ENCODE data around the gene MEF2B. TPM values are rescaled to one million over a fixed set of nuclear protein-coding genes. Genes with fewer than 3 reads are reported as not detected.

MEF2B gene
- total and polyA plus RNA-seq, 10 of the 15 experiments (the other 5 are each of a cell fraction or from before 2014, with no cell fraction given) = 0.09 to 33.0 (median 8.9) TPM

- no peak for TF ChIP-seq JUND (IDR thresholded peaks at IDR 0.05; ENCODE audit: low read depth, low read length)
- TF ChIP-seq CREB1 (IDR thresholded peaks at IDR 0.05; ENCODE audit: low read depth) = 0 out of 2 replicates have a peak, but pooled peaks have one; percentile 35
- 0 out of 2 replicates have a peak, but pooled peaks have one; percentile 10 for TF ChIP-seq TCF3 (IDR thresholded peaks at IDR 0.05; ENCODE audit: borderline replicate concordance, insufficient read depth, low read depth, low read length)
- TF ChIP-seq MLLT1 (IDR thresholded peaks at IDR 0.05) = 0 out of 2 replicates have a peak, but pooled peaks have one; percentile 17
- 0 out of 2 replicates have a peak, but pooled peaks have one; percentile 46 for TF ChIP-seq NBN (IDR thresholded peaks at IDR 0.05)
- peak in 1 of 2 experiments; percentile 37; a peak in 1 of 4 replicates for TF ChIP-seq EP300 (IDR thresholded peaks at IDR 0.05; ENCODE audit: borderline replicate concordance in 1 of 2, control insufficient read depth in 1 of 2, low read depth in 2 of 2, low read length in 2 of 2)
- TF ChIP-seq SP1 (IDR thresholded peaks at IDR 0.05; ENCODE audit: low read depth, low read length) = peak; percentile 30
- peak; percentile 7 for TF ChIP-seq RELA (IDR thresholded peaks at IDR 0.05; ENCODE audit: borderline replicate concordance, partially characterized antibody)
- TF ChIP-seq SRF (IDR thresholded peaks at IDR 0.05; ENCODE audit: low read depth in 2 of 2, low read length in 2 of 2) = no peak
- TF ChIP-seq POLR2A (IDR thresholded peaks at IDR 0.05; ENCODE audit: low read depth, low read length) = peak; percentile 54
- 0 out of 2 replicates have a peak, but pooled peaks have one; percentile 22 for TF ChIP-seq ATF7 (IDR thresholded peaks at IDR 0.05; ENCODE audit: low read depth)
- TF ChIP-seq ZNF687 (IDR thresholded peaks at IDR 0.05) = peak; percentile 73; the same call in 1 of the 2 replicates
- TF ChIP-seq MEF2B (IDR thresholded peaks at IDR 0.05; ENCODE audit: partially characterized antibody, poor library complexity, severe bottlenecking) = peak; percentile 66
- peak; percentile 64; the same call in 1 of the 2 replicates for TF ChIP-seq CBFB (IDR thresholded peaks at IDR 0.05; ENCODE audit: low read depth)
- TF ChIP-seq BCL11A (IDR thresholded peaks at IDR 0.05; ENCODE audit: low read depth, low read length) = 0 out of 2 replicates have a peak, but pooled peaks have one; percentile 19
Observed at GRCh38 chr19:19151418-19151817, 18.6 kb downstream of the MEF2B start (continued).
